GM23248 (cell line): ENCODE measurements around the gene ATP2B2. TPM values are rescaled to one million over a fixed set of nuclear protein-coding genes. Genes with fewer than 3 reads are reported as not detected.

Source experiments
- DNase-seq: peaks from one replicate; pipeline ENCODE4 v3.0.0-alpha.2; 2015
- H2AFZ ChIP-seq: fragments of 200-600 bp; sonication (generic); 2 replicates; pipeline ENCODE4 v1.6.1; 2016; ENCODE audit warnings: antibody characterized with exemption
- H3F3A ChIP-seq: fragments of 200-600 bp; sonication (generic); 2 replicates; pipeline ENCODE4 v1.6.1; 2016; ENCODE audit warnings: mild to moderate bottlenecking, antibody characterized with exemption, mixed run types; ENCODE audit not compliant: insufficient read depth
- H3K27ac ChIP-seq: fragments of 200-600 bp; sonication (generic); 2 replicates; pipeline ENCODE4 v1.5.1; 2016; ENCODE audit warnings: mild to moderate bottlenecking
- H3K27me3 ChIP-seq: fragments of 200-600 bp; sonication (generic); replicated peaks from 2 replicates; pipeline ENCODE4 v1.6.1; 2016; ENCODE audit warnings: mild to moderate bottlenecking; ENCODE audit not compliant: insufficient read depth
- H3K36me3 ChIP-seq: fragments of 200-600 bp; sonication (generic); 2 replicates; pipeline ENCODE4 v1.6.1; 2016; ENCODE audit warnings: low read depth, mild to moderate bottlenecking
- H3K4me1 ChIP-seq: fragments of 200-600 bp; sonication (generic); 2 replicates; pipeline ENCODE4 v1.6.1; 2016; ENCODE audit warnings: mild to moderate bottlenecking; ENCODE audit not compliant: insufficient read depth
- H3K4me2 ChIP-seq: fragments of 200-600 bp; sonication (generic); one replicate; pipeline ENCODE4 v1.6.1; 2016; ENCODE audit warnings: mild to moderate bottlenecking; ENCODE audit not compliant: unreplicated experiment
- H3K4me3 ChIP-seq: fragments of 200-600 bp; sonication (generic); 2 replicates; pipeline ENCODE4 v1.5.1; 2016; ENCODE audit warnings: mild to moderate bottlenecking
- H3K79me2 ChIP-seq: fragments of 200-600 bp; sonication (generic); 2 replicates; pipeline ENCODE4 v1.6.1; 2016; ENCODE audit warnings: mild to moderate bottlenecking; ENCODE audit not compliant: insufficient read depth
- H3K9ac ChIP-seq: fragments of 200-600 bp; sonication (generic); 2 replicates; pipeline ENCODE4 v1.6.1; 2016; ENCODE audit warnings: mild to moderate bottlenecking
- H3K9me2 ChIP-seq: fragments of 200-600 bp; sonication (generic); 2 replicates; pipeline ENCODE4 v1.6.1; 2016; ENCODE audit warnings: mixed run types, mild to moderate bottlenecking, moderate library complexity; ENCODE audit not compliant: insufficient read depth
- H3K9me3 ChIP-seq: fragments of 200-600 bp; sonication (generic); one replicate; pipeline ENCODE4 v1.6.1; 2017; ENCODE audit warnings: low read depth
- H4K20me1 ChIP-seq: fragments of 200-600 bp; sonication (generic); 2 replicates; pipeline ENCODE4 v1.6.0; 2016; ENCODE audit not compliant: insufficient read depth
- EZH2 ChIP-seq: fragments of 200-600 bp; sonication (generic); IDR thresholded peaks from 2 replicates; pipeline ENCODE4 v1.6.1; 2018; ENCODE audit warnings: antibody characterized with exemption, mild to moderate bottlenecking; ENCODE audit not compliant: insufficient read depth, poor library complexity, severe bottlenecking
- EZH2phosphoT487 ChIP-seq: fragments of 200-600 bp; sonication (generic); IDR thresholded peaks from 2 replicates; pipeline ENCODE4 v1.6.1; 2018; ENCODE audit warnings: antibody characterized with exemption, moderate library complexity, mild to moderate bottlenecking, low read depth; ENCODE audit not compliant: insufficient read depth
- WGBS, 2 experiments: methylation state at CpG; one replicate each; pipeline ENCODE4 v1.1.6; 2015 to 2017; ENCODE audit warnings: low lambda C conversion rate in 2 of 2, low coverage in 1 of 2; ENCODE audit errors: missing lambda C conversion rate in 2 of 2; 5-methylcytosine and 5-hydroxymethylcytosine counted together
- in situ Hi-C: fragments of 300-500 bp; cut with MboI; formaldehyde crosslinking; loops from 2 replicates; pipeline ENCODE4 v1.15.0; 2020
- polyA plus RNA-seq: library from polyadenylated mRNA; unstranded; fragments of >200 nt; fragmentation: Nextera tagmentation; extraction: Ambion mirVana; gene quantifications from 2 replicates; pipeline ENCODE4 v1.2.1, GENCODE V29; 2016
- total RNA-seq: library from RNA; depleted of rRNA; stranded (reverse); fragments of >200 nt; shearing (Covaris generic); gene quantifications from 2 replicates; pipeline ENCODE4 v1.2.3, GENCODE V29; 2014

The ATP2B2 gene
- total and polyA plus RNA-seq, 2 experiments from 2014 or later, result not detected

DNA sequence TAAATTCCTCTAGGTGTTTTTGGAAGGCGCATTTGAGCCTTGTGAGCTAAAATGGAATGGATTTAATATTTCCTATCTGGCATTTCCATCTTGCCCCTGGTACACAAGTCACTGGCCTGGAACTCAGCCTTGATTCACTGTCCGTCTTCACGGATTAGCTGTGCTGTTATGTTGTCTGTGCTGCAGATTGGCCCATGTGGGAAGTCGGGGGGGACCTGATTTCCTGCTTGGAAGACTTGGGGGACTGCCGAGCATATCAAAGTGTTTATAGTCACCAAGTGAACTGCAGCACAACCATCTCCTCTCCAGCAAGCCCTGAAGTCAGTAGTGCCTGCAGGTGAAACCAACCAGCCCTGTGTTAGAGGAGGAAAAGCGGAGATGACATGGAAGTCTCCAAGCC lies 224.8 kb downstream of the ATP2B2 start:
- TF ChIP-seq EZH2phosphoT487, result no peak
- TF ChIP-seq EZH2, result no peak
- in situ Hi-C loops, result no loop called here
- H3K4me1 ChIP-seq, result peaks cover 10% of the 10 kb centered on the region

DNA sequence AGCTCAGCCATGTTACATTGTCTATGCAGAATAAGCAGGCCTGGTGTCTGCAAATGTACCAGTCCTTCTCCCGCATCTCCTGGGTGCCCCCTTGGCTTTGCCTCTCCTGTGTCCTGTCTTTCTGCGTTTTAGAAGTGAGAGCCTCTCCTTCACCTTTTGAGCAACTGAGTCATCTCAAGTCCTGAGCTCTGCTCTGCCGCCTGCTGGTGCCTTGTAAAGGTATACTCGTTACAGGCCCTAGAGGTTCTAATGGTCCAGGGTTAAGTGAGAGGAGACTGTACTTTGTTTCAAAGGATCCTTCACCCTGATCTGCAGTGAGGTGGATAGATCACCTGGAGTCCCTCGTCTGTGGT lies 225.2 kb downstream of the ATP2B2 start:
- H3K36me3 ChIP-seq, result peaks cover 14% of the 10 kb centered on the region; the same call in 1 of the 2 replicates
- WGBS, 2 experiments, result 91 to 95% methylated on average over 5 of the region's 5 CpGs
- no peaks in the 10 kb centered on the region for H3K9me3 ChIP-seq
- H4K20me1 ChIP-seq, result peaks cover 3% of the 10 kb centered on the region; the same call in 1 of the 2 replicates
- H3K9ac ChIP-seq, result no peak overlapping the region
- H3K4me2 ChIP-seq, result no peak overlapping the region
- H3K4me3 ChIP-seq, result no peak overlapping the region
- H3K27ac ChIP-seq, result no peak overlapping the region
- H3K79me2 ChIP-seq, result peaks cover 29% of the 10 kb centered on the region
- H2AFZ ChIP-seq, result no peak overlapping the region
- peak; percentile 18 for DNase-seq
- in situ Hi-C loops, result no loop called here
- peaks cover 10% of the 10 kb centered on the region for H3K4me1 ChIP-seq
- no peaks in the 10 kb centered on the region for H3K9me2 ChIP-seq
- H3K27me3 ChIP-seq, result no peaks in the 10 kb centered on the region
- TF ChIP-seq EZH2phosphoT487, result no peak
- TF ChIP-seq EZH2, result no peak
- peaks cover 3% of the 10 kb centered on the region for H3F3A ChIP-seq

More for the DNA sequence above, 224.8 kb downstream of the ATP2B2 start:
- no peak overlapping the region for H3K27ac ChIP-seq
- peaks cover 25% of the 10 kb centered on the region for H3K79me2 ChIP-seq
- H3K4me3 ChIP-seq, result no peak overlapping the region
- peaks cover 3% of the 10 kb centered on the region; the same call in 1 of the 2 replicates for H4K20me1 ChIP-seq
- no peak overlapping the region for H2AFZ ChIP-seq
- no peak overlapping the region for H3K4me2 ChIP-seq
- H3K9me3 ChIP-seq, result no peaks in the 10 kb centered on the region
- peaks cover 14% of the 10 kb centered on the region; the same call in 1 of the 2 replicates for H3K36me3 ChIP-seq
- DNase-seq, result no peak
- 76 to 79% methylated on average over 6 of the region's 6 CpGs for WGBS, 2 experiments
- no peaks in the 10 kb centered on the region for H3K9me2 ChIP-seq
- no peaks in the 10 kb centered on the region for H3K27me3 ChIP-seq
- H3F3A ChIP-seq, result peaks cover 3% of the 10 kb centered on the region
- H3K9ac ChIP-seq, result no peak overlapping the region

DNA sequence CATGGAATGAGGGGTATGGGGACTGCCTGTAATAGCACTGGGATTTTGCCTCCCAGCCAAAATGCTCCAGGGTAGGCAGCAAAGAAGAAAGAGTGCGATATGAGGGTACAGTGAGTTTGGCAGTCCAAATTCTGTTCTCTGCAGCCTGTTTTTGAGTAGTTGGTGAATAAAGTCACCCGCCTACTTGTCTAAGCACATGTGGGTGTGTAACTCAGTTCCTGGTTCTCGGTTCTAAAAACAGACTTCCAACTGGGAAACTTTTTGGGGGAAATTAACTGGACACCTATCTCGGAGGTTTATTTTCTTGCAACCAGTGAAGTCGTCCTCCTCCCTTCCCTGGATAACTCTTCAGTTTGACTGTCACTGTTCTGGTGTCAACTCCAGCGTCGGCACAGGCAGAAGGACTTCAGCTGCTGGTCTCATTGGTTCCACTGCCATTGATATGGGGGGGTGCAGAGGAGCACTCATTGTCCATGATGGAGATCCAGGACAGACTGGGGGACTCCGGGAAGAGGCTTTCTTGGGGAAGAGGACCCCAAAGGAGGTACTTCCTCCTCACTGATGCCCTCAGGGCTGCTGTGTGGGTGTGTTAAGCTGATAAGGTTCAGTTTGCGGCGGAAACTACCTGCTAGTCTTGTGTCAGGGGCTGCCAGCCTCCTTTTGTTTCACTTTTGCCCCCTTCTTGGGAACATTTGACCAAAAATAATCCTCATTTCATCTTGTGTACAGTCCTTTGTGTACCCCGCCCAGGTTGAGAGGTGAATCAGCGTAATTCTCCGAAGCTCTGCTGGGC lies 225.8 kb downstream of the ATP2B2 start:
- H3K27me3 ChIP-seq, result no peaks in the 10 kb centered on the region
- peaks cover 3% of the 10 kb centered on the region; the same call in 1 of the 2 replicates for H4K20me1 ChIP-seq
- no peak overlapping the region for H3K9ac ChIP-seq
- H3K27ac ChIP-seq, result no peak overlapping the region
- peaks cover 3% of the 10 kb centered on the region for H3F3A ChIP-seq
- peaks cover 14% of the 10 kb centered on the region; the same call in 1 of the 2 replicates for H3K36me3 ChIP-seq
- 83 to 86% methylated on average over 13 of the region's 13 CpGs for WGBS, 2 experiments
- no peaks in the 10 kb centered on the region for H3K9me2 ChIP-seq
- H3K4me1 ChIP-seq, result peaks cover 10% of the 10 kb centered on the region
- H3K9me3 ChIP-seq, result no peaks in the 10 kb centered on the region
- H3K4me2 ChIP-seq, result no peak overlapping the region
- DNase-seq, result no peak
- peaks cover 35% of the 10 kb centered on the region for H3K79me2 ChIP-seq
- H3K4me3 ChIP-seq, result no peak overlapping the region
- in situ Hi-C loops, result no loop called here
- H2AFZ ChIP-seq, result no peak overlapping the region
- TF ChIP-seq EZH2, result no peak
- TF ChIP-seq EZH2phosphoT487, result no peak

DNA sequence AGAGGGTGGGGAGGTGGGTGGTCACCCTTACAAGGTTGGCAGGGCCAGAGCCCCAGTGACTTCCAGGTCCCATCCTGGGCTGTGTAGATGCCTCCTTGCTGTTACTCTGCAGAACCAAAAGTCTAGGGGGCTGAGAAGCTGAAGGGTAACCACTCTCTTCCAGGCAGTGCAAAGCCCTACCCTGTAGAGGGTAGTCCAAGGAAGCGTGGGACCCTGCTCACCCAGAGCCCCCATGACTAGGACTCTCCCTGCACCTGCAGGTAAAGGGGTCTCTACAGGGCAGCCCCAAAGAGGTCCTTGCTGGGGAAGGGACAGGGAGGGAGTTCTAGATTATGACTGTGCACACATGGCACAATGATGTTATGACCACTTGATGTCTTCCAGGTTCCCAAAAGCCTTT lies 226.9 kb downstream of the ATP2B2 start:
- no peaks in the 10 kb centered on the region for H3K9me2 ChIP-seq
- no peak overlapping the region for H3K9ac ChIP-seq
- peaks cover 10% of the 10 kb centered on the region for H3K4me1 ChIP-seq
- TF ChIP-seq EZH2, result no peak
- TF ChIP-seq EZH2phosphoT487, result no peak
- H3K9me3 ChIP-seq, result no peaks in the 10 kb centered on the region
- H3K79me2 ChIP-seq, result peaks cover 46% of the 10 kb centered on the region
- 100% methylated on average over 1 of the region's 1 CpG for WGBS, 2 experiments
- no peak overlapping the region for H3K4me3 ChIP-seq
- H3K27ac ChIP-seq, result no peak overlapping the region
- H3F3A ChIP-seq, result peaks cover 3% of the 10 kb centered on the region
- peaks cover 13% of the 10 kb centered on the region; the same call in 1 of the 2 replicates for H3K36me3 ChIP-seq
- peaks cover 3% of the 10 kb centered on the region; the same call in 1 of the 2 replicates for H4K20me1 ChIP-seq
- in situ Hi-C loops, result no loop called here
- H3K4me2 ChIP-seq, result no peak overlapping the region
- no peaks in the 10 kb centered on the region for H3K27me3 ChIP-seq
- no peak overlapping the region for H2AFZ ChIP-seq
- no peak for DNase-seq
